HCT116 (cell line): Measurements from ENCODE around the gene RC3H2. TPM values are rescaled to one million over a fixed set of nuclear protein-coding genes. Genes with fewer than 3 reads are reported as not detected.

Experiments
- ATAC-seq: fragments of 200-7000 bp; cut with Tn5 transposase; 2 replicates; pipeline ENCODE4 v1.9.1; 2020; ENCODE audit warnings: mild to moderate bottlenecking, moderate library complexity
- BruUV-seq: library from RNA; stranded (reverse); fragments of 400-500 nt; replicated peaks from 2 replicates; lab custom pipeline; 2021; lab: Mats Ljungman, UMichigan
- CTCF ChIA-PET: fragments of 300-600 bp; sonication (Branson Sonifier 250); formaldehyde crosslinking; loops from one replicate; lab custom pipeline; 2021; ENCODE audit warnings: antibody characterized with exemption; lab: Charles Lee
- POLR2A ChIA-PET: fragments of 300-600, 350-600 bp; sonication (Branson Sonifier 250); formaldehyde crosslinking; loops from one replicate; lab custom pipeline; 2021; ENCODE audit warnings: antibody characterized with exemption; lab: Charles Lee
- RAD21 ChIA-PET, 2 experiments: fragments of 300-600 bp; sonication (Branson Sonifier 250); formaldehyde crosslinking; loops; one replicate each; lab custom pipeline; 2023; ENCODE audit warnings: low total read pairs in 2 of 2; ENCODE audit not compliant: uncharacterized antibody in 2 of 2, unreplicated experiment in 2 of 2, low non-redundant PET in 1 of 2; lab: Charles Lee
- DNase-seq: peaks from one replicate; pipeline ENCODE4 v3.0.0-alpha.2; 2010; ENCODE audit warnings: low read depth, low spot score
- H2AFZ ChIP-seq: fragments of 200-600 bp; shearing (Covaris generic), sonication (generic); 2 replicates; pipeline ENCODE4 v1.6.1; 2017; ENCODE audit warnings: low read depth, mixed run types, mixed read lengths, antibody characterized with exemption, low read length; ENCODE audit not compliant: poor library complexity, severe bottlenecking
- H3K27ac ChIP-seq: 2 replicates; pipeline ENCODE4 v1.5.1; 2012; ENCODE audit warnings: low read depth, low read length
- H3K27me3 ChIP-seq: fragments of 200-600 bp; sonication (generic); 2 replicates; pipeline ENCODE4 v1.6.1; 2016; ENCODE audit warnings: mixed run types, low read length, mixed read lengths; ENCODE audit not compliant: insufficient read depth
- H3K36me3 ChIP-seq, 2 experiments: fragments of 200-500 bp in 1 of 2; fragments of 200-600 bp in 1 of 2; sonication (Bioruptor generic) in 1 of 2; sonication (generic) in 1 of 2; 2 replicates each; pipeline versions ENCODE4 v1.5.1 to v1.6.1; 2014 to 2016; ENCODE audit warnings: low read length in 2 of 2, inconsistent platforms in 1 of 2, mixed read lengths in 1 of 2, mixed run types in 1 of 2; ENCODE audit not compliant: insufficient read depth in 2 of 2, control insufficient read depth in 1 of 2
- H3K4me1 ChIP-seq, 2 experiments: fragments of 200-600 bp in 1 of 2; sonication (generic) in 1 of 2; 2 replicates each; pipeline versions ENCODE4 v1.5.1 to v1.6.1; 2012 to 2017; ENCODE audit warnings: low read length in 2 of 2, inconsistent platforms in 1 of 2, mild to moderate bottlenecking in 1 of 2, mixed read lengths in 1 of 2, mixed run types in 1 of 2, moderate library complexity in 1 of 2; ENCODE audit not compliant: insufficient read depth in 2 of 2, control insufficient read depth in 1 of 2
- H3K4me2 ChIP-seq: fragments of 200-600 bp; sonication (generic); 2 replicates; pipeline ENCODE4 v1.6.1; 2017; ENCODE audit warnings: mixed run types, low read length, mixed read lengths
- H3K4me3 ChIP-seq, 2 experiments: fragments of 200-600 bp in 1 of 2; sonication (generic) in 1 of 2; replicated peaks in 1 of 2; 2 replicates each; pipeline ENCODE4 v1.5.1; 2011 to 2016; ENCODE audit warnings: low read length in 2 of 2, control low read depth in 1 of 2, low read depth in 1 of 2, mild to moderate bottlenecking in 1 of 2, mixed read lengths in 1 of 2, mixed run types in 1 of 2
- H3K79me2 ChIP-seq: fragments of 200-600 bp; sonication (generic); 2 replicates; pipeline ENCODE4 v1.6.1; 2017; ENCODE audit warnings: mild to moderate bottlenecking, mixed run types, low read length, moderate library complexity, mixed read lengths; ENCODE audit not compliant: insufficient read depth
- H3K9ac ChIP-seq: fragments of 200-600 bp; sonication (generic); 2 replicates; pipeline ENCODE4 v1.6.1; 2016; ENCODE audit warnings: low read length, mixed read lengths
- H3K9me2 ChIP-seq: fragments of 200-600 bp; sonication (generic), shearing (Covaris generic); 2 replicates; pipeline ENCODE4 v1.6.1; 2017; ENCODE audit warnings: mixed run types, mild to moderate bottlenecking, moderate library complexity; ENCODE audit not compliant: insufficient read depth
- H3K9me3 ChIP-seq, 2 experiments: fragments of 200-500 bp in 1 of 2; fragments of 200-600 bp in 1 of 2; sonication (Bioruptor generic) in 1 of 2; sonication (generic) in 1 of 2; 2 replicates each; pipeline ENCODE4 v1.6.1; 2014 to 2017; ENCODE audit warnings: low read length in 2 of 2, mixed read lengths in 2 of 2, inconsistent platforms in 1 of 2, low read depth in 1 of 2, mild to moderate bottlenecking in 1 of 2, mixed run types in 1 of 2, moderate library complexity in 1 of 2; ENCODE audit not compliant: control insufficient read depth in 1 of 2, insufficient read depth in 1 of 2
- H4K20me1 ChIP-seq: fragments of 200-600 bp; sonication (generic), shearing (Covaris generic); 2 replicates; pipeline ENCODE4 v1.6.1; 2017; ENCODE audit warnings: mixed run types, mild to moderate bottlenecking, moderate library complexity; ENCODE audit not compliant: insufficient read depth
- ATF3 ChIP-seq: IDR thresholded peaks from 2 replicates; pipeline ENCODE4 v1.6.1; 2012
- CBX3 ChIP-seq: IDR thresholded peaks from 2 replicates; pipeline ENCODE4 v1.6.1; 2012; ENCODE audit warnings: low read depth
- CEBPB ChIP-seq: IDR thresholded peaks from 2 replicates; pipeline ENCODE4 v1.6.1; 2012; ENCODE audit warnings: low read depth
- EGR1 ChIP-seq: IDR thresholded peaks from 2 replicates; pipeline ENCODE4 v1.6.1; 2012; ENCODE audit warnings: low read depth
- ELF1 ChIP-seq: IDR thresholded peaks from 2 replicates; pipeline ENCODE4 v1.6.1; 2012; ENCODE audit warnings: low read depth, borderline replicate concordance
- EZH2phosphoT487 ChIP-seq: fragments of 200-600 bp; IDR thresholded peaks from 2 replicates; pipeline ENCODE4 v1.6.1; 2018; ENCODE audit warnings: antibody characterized with exemption, borderline replicate concordance
- FOSL1 ChIP-seq: IDR thresholded peaks from 2 replicates; pipeline ENCODE4 v1.6.1; 2012; ENCODE audit warnings: low read depth
- SIN3A ChIP-seq: IDR thresholded peaks from 2 replicates; pipeline ENCODE4 v1.6.1; 2012; ENCODE audit warnings: low read depth
- YY1 ChIP-seq: IDR thresholded peaks from 2 replicates; pipeline ENCODE4 v1.6.1; 2011; ENCODE audit warnings: low read length, low read depth, moderate library complexity, mild to moderate bottlenecking; ENCODE audit not compliant: insufficient replicate concordance; ENCODE audit errors: extremely low read depth
- ZBTB33 ChIP-seq: IDR thresholded peaks from 2 replicates; pipeline ENCODE4 v1.6.1; 2011; ENCODE audit warnings: mild to moderate bottlenecking, low read length, moderate library complexity; ENCODE audit not compliant: insufficient replicate concordance; ENCODE audit errors: extremely low read depth
- ZFX ChIP-seq: fragments of 450-650 bp; IDR thresholded peaks from 2 replicates; pipeline ENCODE4 v1.6.1; 2017
- intact Hi-C: fragments of 100-400 bp; cut with micrococcal nuclease; formaldehyde crosslinking; loops from 2 replicates; pipeline ENCODE4 v1.10.0; 2022
- total RNA-seq: library from RNA; stranded (reverse); gene quantifications from one replicate; pipeline ENCODE4 v1.2.1, GENCODE V29; 2021; ENCODE audit not compliant: unreplicated experiment

RC3H2 gene
- total RNA-seq, 1 experiment from 2014 or later, result 53.8 TPM

- CTCF ChIA-PET, result interaction anchor here (0.8 to 1.4 kb wide), 4 partner anchors 8 to 703 kb away, joined by 3 to 5 read pairs (median 5); no protein-coding TSS in a partner anchor
- Histone ChIP-seq H3K27me3 (no peaks in the 10 kb centered on the region), H3K9me3 (no peaks in the 10 kb centered on the region), H4K20me1 (no peaks in the 10 kb centered on the region), H3K4me2 (peak overlapping the region; percentile 90), H3K27ac (peak overlapping the region; percentile 81), H3K9ac (peak overlapping the region; percentile 87), H3K9me2 (no peaks in the 10 kb centered on the region; the same call in 1 of the 2 replicates), H3K4me1 (peaks cover 7 to 15% of the 10 kb centered on the region in 2 experiments; a peak in 3 of 4 replicates), H3K79me2 (peaks cover 33% of the 10 kb centered on the region), H3K36me3 (peaks cover 7 to 11% of the 10 kb centered on the region in 2 experiments; a peak in 2 of 4 replicates), H2AFZ (no peak overlapping the region), H3K4me3 (peak overlapping the region; percentile 82 to 84)
- no TSS peak for BruUV-seq
- DNase-seq (no peak), ATAC-seq (peak; percentile 18)
- RAD21 ChIA-PET, result interaction anchor here in 1 of 2 experiments (1.1 kb wide), 1 partner anchor 522 kb away, joined by 5 read pairs; no protein-coding TSS in a partner anchor
- no peak for TF ChIP-seq ATF3
- no peak for TF ChIP-seq YY1
- no peak for TF ChIP-seq EGR1
- no peak for TF ChIP-seq ZBTB33
- TF ChIP-seq ELF1, result no peak
- no peak for TF ChIP-seq FOSL1
- no peak for TF ChIP-seq CEBPB
- no peak for TF ChIP-seq CBX3
- no peak for TF ChIP-seq ZFX
- no peak for TF ChIP-seq SIN3A
- no peak for TF ChIP-seq EZH2phosphoT487
- POLR2A ChIA-PET, result interaction anchor here (1.1 kb wide), 1 partner anchor 10 kb away, joined by 5 read pairs; no protein-coding TSS in a partner anchor
- intact Hi-C loops, result loop anchor here (5.0 kb wide), 1 partner anchor 525 kb away; no protein-coding TSS in a partner anchor
Observed at GRCh38 chr9:122827761-122828093, 77.4 kb downstream of the RC3H2 start.
